GM12891 (cell line): ENCODE measurements around the gene FOXF2.

Experiments used
- POLR2AphosphoS5 ChIP-seq: IDR thresholded peaks from 2 replicates; pipeline ENCODE4 v1.6.1; 2011; ENCODE audit warnings: low read depth, low read length, control low read depth
- TAF1 ChIP-seq: IDR thresholded peaks from 2 replicates; pipeline ENCODE4 v1.6.1; 2011; ENCODE audit warnings: low read depth, low read length, control low read depth

GRCh38 chr6:1363729-1364572, 25.4 kb upstream of the FOXF2 start:
- no peak for TF ChIP-seq POLR2AphosphoS5
- no peak for TF ChIP-seq TAF1
